ENCODE data around the gene PBX1. TPM values are rescaled to one million over a fixed set of nuclear protein-coding genes. Genes with fewer than 3 reads are reported as not detected.

PBX1 gene
- total and polyA plus RNA-seq, 2 experiments from 2014 or later = 40.0 to 104 TPM

- TF ChIP-seq CTCF (conservative IDR thresholded peaks at IDR 0.05; ENCODE audit: low read depth in 2 of 2) = no peak
Measured at GRCh38 chr1:164824542-164824941, 265.6 kb downstream of the PBX1 start (continued).

- ATAC-seq (no peak; the same call in 2 of the 3 replicates), DNase-seq (ENCODE audit: low spot score) (no peak)
- no peaks in the 10 kb centered on the region for H3K27me3 Mint-ChIP-seq (ENCODE audit: insufficient read depth, low read depth, poor library complexity)
- H3K79me2 ChIP-seq (replicated peaks; ENCODE audit: insufficient read depth) = no peaks in the 10 kb centered on the region
- peaks cover 6% of the 10 kb centered on the region; the same call in 1 of the 3 replicates for H3K36me3 Mint-ChIP-seq (ENCODE audit: low read depth)
- H4K20me1 ChIP-seq (replicated peaks; ENCODE audit: insufficient read depth) = no peaks in the 10 kb centered on the region; the same call in 1 of the 2 replicates
- no peak overlapping the region for H3K4me2 ChIP-seq
- no peaks in the 10 kb centered on the region for H3K36me3 ChIP-seq (ENCODE audit: insufficient read depth)
- no peaks in the 10 kb centered on the region for H3K9me2 ChIP-seq (ENCODE audit: insufficient read depth)
- no peaks in the 10 kb centered on the region for H3K4me1 ChIP-seq (ENCODE audit: insufficient read depth)
- no peaks in the 10 kb centered on the region for H3F3A ChIP-seq (replicated peaks; ENCODE audit: low read depth)
- H3K27ac Mint-ChIP-seq = no peak overlapping the region
- H3K4me3 Mint-ChIP-seq = no peak overlapping the region
- H2AFZ ChIP-seq = no peak overlapping the region
- H3K27ac ChIP-seq (ENCODE audit: low read depth) = no peak overlapping the region
- no peak overlapping the region for H3K4me3 ChIP-seq
- no peaks in the 10 kb centered on the region for H3K27me3 ChIP-seq (ENCODE audit: insufficient read depth)
- H3K9me3 Mint-ChIP-seq = no peaks in the 10 kb centered on the region
- no peak for TF ChIP-seq NANOG (IDR thresholded peaks at IDR 0.05; ENCODE audit: borderline replicate concordance)
- no peak for TF ChIP-seq CREB1 (CRISPR knock-in tag; IDR thresholded peaks at IDR 0.05; ENCODE audit: low read depth)
- TF ChIP-seq ZNF331 (CRISPR knock-in tag; IDR thresholded peaks at IDR 0.05; ENCODE audit: low read depth) = no peak
- TF ChIP-seq REST (IDR thresholded peaks at IDR 0.05; ENCODE audit: unreplicated experiment) = no peak
- no peak for TF ChIP-seq ZNF114 (CRISPR knock-in tag; IDR thresholded peaks at IDR 0.05)
- TF ChIP-seq ZNF462 (CRISPR knock-in tag; IDR thresholded peaks at IDR 0.05) = no peak
- H3K4me1 Mint-ChIP-seq = no peaks in the 10 kb centered on the region
Measured at GRCh38 chr1:164830628-164831027, 271.6 kb downstream of the PBX1 start.

All from GM23338 (cell line).